Measurements from ENCODE around the gene OPCML. TPM values are rescaled to one million over a fixed set of nuclear protein-coding genes. Genes with fewer than 3 reads are reported as not detected.

OPCML gene
- total RNA-seq, 1 experiment from 2014 or later: not detected

DNA sequence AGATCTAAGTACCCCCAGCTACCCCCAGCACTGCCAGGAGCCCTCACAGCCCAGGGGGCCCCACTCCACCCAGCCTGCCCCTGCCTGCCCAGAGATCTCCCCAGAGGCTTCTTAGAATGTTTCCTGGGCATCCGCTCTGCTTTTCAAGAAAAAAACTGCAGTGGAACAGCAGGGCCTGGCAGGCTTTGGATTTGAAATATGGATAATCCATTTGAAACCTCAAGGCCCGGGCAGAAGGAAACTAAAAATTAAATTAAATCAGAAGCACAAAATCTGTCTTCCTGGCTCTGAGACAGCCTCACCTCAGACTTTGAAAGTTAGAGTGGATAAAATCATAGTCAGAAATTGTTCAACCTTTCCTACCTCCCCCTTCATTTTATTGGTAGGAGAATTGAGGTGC lies 273.6 kb downstream of the OPCML start:
- ChIA-PET CTCF (no interaction called here), POLR2A (interaction anchor here (0.6 kb wide), 1 partner anchor 1183 kb away, joined by 3 read pairs; no protein-coding TSS in a partner anchor)
- DNase-seq (ENCODE audit: low read depth, low spot score): no peak
- Histone ChIP-seq H3K4me3 (ENCODE audit: low read depth in 2 of 2, low read length in 2 of 2) (no peak overlapping the region), H3K27me3 (ENCODE audit: control insufficient read depth, insufficient read depth, low read length) (peaks cover 2% of the 10 kb centered on the region; the same call in 1 of the 2 replicates), H3K36me3 (ENCODE audit: control insufficient read depth, insufficient read depth, low read length) (no peaks in the 10 kb centered on the region), H3K9me3 (ENCODE audit: control insufficient read depth, insufficient read depth, low read depth, low read length) (no peaks in the 10 kb centered on the region), H3K27ac (ENCODE audit: low read length) (no peak overlapping the region), H3K4me1 (ENCODE audit: control insufficient read depth, insufficient read depth, low read length) (no peaks in the 10 kb centered on the region)
- intact Hi-C loops (cut with micrococcal nuclease; ENCODE audit: unreplicated experiment) (no loop called here), in situ Hi-C loops (cut with HindIII; ENCODE audit: low pct_unique_long_range_greater_than_20kb, low sequenced_read_pairs) (no loop called here)
- no peak for TF ChIP-seq CTCF (IDR thresholded peaks at IDR 0.05)
- TF ChIP-seq SIN3A (IDR thresholded peaks at IDR 0.05; ENCODE audit: borderline replicate concordance, insufficient read depth, low read depth, low read length): no peak
- TF ChIP-seq TCF7L2 (IDR thresholded peaks at IDR 0.05; ENCODE audit: low read depth, low read length): no peak
- no peak for TF ChIP-seq POLR2AphosphoS5 (IDR thresholded peaks at IDR 0.05; ENCODE audit: low read depth, low read length)
- TF ChIP-seq, protein P1, sequence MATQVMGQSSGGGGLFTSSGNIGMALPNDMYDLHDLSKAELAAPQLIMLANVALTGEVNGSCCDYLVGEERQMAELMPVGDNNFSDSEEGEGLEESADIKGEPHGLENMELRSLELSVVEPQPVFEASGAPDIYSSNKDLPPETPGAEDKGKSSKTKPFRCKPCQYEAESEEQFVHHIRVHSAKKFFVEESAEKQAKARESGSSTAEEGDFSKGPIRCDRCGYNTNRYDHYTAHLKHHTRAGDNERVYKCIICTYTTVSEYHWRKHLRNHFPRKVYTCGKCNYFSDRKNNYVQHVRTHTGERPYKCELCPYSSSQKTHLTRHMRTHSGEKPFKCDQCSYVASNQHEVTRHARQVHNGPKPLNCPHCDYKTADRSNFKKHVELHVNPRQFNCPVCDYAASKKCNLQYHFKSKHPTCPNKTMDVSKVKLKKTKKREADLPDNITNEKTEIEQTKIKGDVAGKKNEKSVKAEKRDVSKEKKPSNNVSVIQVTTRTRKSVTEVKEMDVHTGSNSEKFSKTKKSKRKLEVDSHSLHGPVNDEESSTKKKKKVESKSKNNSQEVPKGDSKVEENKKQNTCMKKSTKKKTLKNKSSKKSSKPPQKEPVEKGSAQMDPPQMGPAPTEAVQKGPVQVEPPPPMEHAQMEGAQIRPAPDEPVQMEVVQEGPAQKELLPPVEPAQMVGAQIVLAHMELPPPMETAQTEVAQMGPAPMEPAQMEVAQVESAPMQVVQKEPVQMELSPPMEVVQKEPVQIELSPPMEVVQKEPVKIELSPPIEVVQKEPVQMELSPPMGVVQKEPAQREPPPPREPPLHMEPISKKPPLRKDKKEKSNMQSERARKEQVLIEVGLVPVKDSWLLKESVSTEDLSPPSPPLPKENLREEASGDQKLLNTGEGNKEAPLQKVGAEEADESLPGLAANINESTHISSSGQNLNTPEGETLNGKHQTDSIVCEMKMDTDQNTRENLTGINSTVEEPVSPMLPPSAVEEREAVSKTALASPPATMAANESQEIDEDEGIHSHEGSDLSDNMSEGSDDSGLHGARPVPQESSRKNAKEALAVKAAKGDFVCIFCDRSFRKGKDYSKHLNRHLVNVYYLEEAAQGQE (IDR thresholded peaks at IDR 0.05; ENCODE audit: insufficient read depth in 1 of 2, low read depth in 2 of 2, low read length in 1 of 2): no peak
- no TSS peak for BruUV-seq (replicated peaks)
- ATAC-seq: no peak

DNA sequence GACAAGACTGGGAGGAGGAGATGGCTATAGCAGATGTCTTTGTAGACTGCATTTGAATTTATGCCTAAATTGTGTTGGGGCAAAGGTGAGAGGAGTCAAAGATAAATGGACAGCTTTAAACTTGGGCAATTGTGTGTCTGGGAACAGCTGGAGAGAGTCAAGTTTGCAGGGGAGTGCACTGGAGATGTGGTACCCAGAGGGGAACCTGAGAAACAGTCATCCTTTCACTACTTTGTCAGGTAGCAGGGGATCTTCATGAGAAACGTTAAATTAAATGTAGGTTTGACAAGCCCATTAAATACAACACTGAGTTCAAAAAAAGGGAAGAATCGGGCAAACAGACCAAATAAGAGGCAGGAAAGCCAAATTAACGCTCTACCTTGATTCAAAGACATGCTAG lies 277.7 kb downstream of the OPCML start:
- Histone ChIP-seq H3K9me3 (ENCODE audit: control insufficient read depth, insufficient read depth, low read depth, low read length) (no peaks in the 10 kb centered on the region), H3K4me1 (ENCODE audit: control insufficient read depth, insufficient read depth, low read length) (no peaks in the 10 kb centered on the region), H3K27ac (ENCODE audit: low read length) (no peak overlapping the region), H3K4me3 (ENCODE audit: low read depth in 2 of 2, low read length in 2 of 2) (no peak overlapping the region), H3K36me3 (ENCODE audit: control insufficient read depth, insufficient read depth, low read length) (no peaks in the 10 kb centered on the region), H3K27me3 (ENCODE audit: control insufficient read depth, insufficient read depth, low read length) (peaks cover 2% of the 10 kb centered on the region; the same call in 1 of the 2 replicates)
- intact Hi-C loops (cut with micrococcal nuclease; ENCODE audit: unreplicated experiment) (no loop called here), in situ Hi-C loops (cut with HindIII; ENCODE audit: low pct_unique_long_range_greater_than_20kb, low sequenced_read_pairs) (no loop called here)
- CTCF ChIA-PET: no interaction called here
- DNase-seq (ENCODE audit: low read depth, low spot score) (no peak), ATAC-seq (no peak)
- TF ChIP-seq TCF7L2 (IDR thresholded peaks at IDR 0.05; ENCODE audit: low read depth, low read length) (no peak), POLR2AphosphoS5 (IDR thresholded peaks at IDR 0.05; ENCODE audit: low read depth, low read length) (no peak), SIN3A (IDR thresholded peaks at IDR 0.05; ENCODE audit: borderline replicate concordance, insufficient read depth, low read depth, low read length) (no peak), CTCF (IDR thresholded peaks at IDR 0.05) (no peak)
- TF ChIP-seq, protein P1 (IDR thresholded peaks at IDR 0.05; ENCODE audit: insufficient read depth in 1 of 2, low read depth in 2 of 2, low read length in 1 of 2): no peak
- BruUV-seq (replicated peaks): no TSS peak
- POLR2A ChIA-PET: no interaction called here
